GM03348 (cell line): Measurements from ENCODE around the gene JUP.
"Not testable (repeated sequence)": the region's sequence is repeated elsewhere in the genome, so short reads cannot be mapped to it uniquely, and the experiment has no call there.

Experiments
- DNase-seq: peaks from one replicate; pipeline ENCODE4 v3.0.0; 2012; ENCODE audit warnings: low spot score

Gene JUP

DNA sequence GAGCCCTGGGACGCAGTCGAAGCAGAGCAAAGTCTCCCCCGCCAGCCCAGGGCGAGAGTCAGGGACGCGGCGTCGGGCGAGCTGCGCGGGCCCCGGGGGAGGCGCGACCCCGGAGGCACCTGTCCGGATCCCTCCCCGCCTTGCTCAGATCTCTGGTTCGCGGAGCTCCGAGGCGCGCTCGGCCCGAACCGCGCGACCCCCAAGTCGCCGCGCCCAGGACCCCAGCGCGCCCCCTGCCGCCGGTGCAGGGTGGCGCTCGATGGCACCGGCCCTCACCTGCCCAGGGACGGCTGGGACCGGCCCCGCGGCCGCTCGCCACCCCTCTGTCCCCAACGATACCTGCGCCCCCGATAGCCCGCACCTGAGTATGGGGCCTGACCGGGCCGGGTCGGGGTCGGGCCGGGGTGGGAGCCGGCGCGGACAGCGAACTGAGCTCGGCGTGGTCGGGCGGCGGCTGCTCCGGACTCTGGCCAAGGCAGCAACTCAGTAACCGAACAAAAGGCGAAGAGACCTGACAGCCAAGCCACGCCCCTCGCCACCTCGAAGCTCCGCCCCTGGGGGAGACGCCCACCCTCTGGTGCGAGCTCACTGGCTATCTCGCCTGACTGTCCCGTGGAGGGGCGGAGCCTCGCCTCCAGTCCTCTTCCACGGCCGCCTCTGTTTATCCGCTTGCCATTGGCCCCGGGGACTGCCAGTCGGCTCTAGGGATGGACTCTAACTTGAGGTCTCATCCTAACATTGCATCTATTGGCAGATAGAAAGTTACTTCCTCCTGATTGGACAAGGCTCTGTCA lies at the start of gene JUP:
JUP (minus strand) TSS at position 485 of the 794 bp plus-strand sequence. CDS start 14,857 bp downstream, outside the sequence.
- DNase-seq: peak; percentile 96

- peak; percentile 97 for DNase-seq
Observed at GRCh38 chr17:41835800-41836549, 49.5 kb upstream of the JUP start, which contains the start of gene NT5C3B. Gene NT5C3B (minus strand): TSS chr17:41836232. CDS start chr17:41836193, 39 bp downstream.

DNA sequence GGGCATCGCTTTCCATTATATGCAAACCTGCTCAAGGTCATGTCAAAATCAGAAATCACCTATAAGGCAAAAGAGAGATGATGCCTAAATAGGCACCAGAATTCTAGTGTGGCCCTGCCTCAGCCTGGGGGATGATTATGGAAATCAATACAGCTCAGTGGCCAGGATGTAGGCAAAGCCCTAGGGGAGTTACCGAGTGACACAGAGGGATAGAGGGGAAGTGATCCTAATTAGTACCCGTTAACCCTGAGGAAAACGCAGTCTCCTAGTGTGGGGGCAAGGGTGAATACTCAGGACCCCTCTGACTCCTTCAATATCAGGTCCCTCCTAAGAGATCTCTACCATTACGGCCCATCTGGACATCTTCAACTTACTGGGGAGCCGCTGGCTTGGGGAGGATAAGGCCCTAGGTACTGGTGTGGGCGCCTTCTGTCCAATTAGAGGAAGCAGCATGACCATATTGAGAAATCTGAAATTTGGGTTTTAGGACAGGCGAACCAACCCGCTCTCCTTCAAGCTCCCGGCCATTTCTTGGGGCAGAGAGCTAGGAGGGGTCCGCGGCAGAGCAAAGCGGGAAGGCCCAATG lies 48.8 kb upstream of the JUP start:
- peak; percentile 51 for DNase-seq

GRCh38 chr17:41829961-41830360 lies 43.5 kb upstream of the JUP start:
- DNase-seq: not testable (repeated sequence)

- no peak for DNase-seq
Observed at GRCh38 chr17:41825175-41825845, 38.8 kb upstream of the JUP start.

DNA sequence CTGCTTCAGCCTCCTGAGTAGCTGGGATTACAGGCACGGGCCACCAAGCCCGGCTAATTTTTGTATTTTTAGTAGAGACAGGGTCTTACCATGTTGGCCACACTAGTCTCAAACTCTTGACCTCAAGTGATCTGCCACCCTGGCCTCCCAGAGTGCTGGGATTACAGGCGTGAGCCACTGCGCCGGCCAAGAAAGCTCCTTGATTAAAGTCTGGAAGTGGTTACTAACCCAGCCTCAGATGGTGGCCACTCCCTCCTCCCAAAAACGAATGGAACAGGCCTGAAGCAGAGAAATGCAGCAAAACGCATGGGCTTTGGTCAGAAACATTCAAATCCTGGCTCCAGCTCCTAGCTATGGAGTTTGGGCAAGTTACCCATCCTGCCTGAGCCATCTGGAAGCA lies 37.6 kb upstream of the JUP start:
- peak; percentile 61 for DNase-seq

- no peak for DNase-seq
Observed at GRCh38 chr17:41823580-41823979, 37.1 kb upstream of the JUP start.

- no peak for DNase-seq
Observed at GRCh38 chr17:41823141-41823524, 36.6 kb upstream of the JUP start.

- DNase-seq: no peak
Observed at GRCh38 chr17:41822216-41823140, 36.0 kb upstream of the JUP start.

DNA sequence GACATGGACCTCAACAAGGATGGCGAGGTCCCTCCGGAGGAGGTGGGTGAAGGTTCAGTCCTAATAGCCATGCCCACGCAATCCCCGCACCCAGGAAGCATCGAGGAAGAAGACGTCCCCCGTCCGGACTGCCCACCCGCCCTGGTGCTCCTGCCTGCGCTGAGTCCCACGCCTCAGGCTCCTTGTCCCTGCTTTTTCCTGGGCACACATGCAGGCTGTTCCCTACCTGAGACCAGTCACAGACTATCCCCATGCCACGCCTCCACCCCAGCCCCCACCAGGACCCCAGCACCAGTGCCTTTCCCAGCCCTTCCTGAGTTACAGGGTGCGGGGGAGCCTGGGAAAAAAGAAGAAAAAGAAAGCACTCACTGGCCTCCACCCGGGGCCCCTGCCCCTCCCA lies 35.3 kb upstream of the JUP start:
- DNase-seq: no peak

GRCh38 chr17:41818024-41818423 lies 31.5 kb upstream of the JUP start:
- DNase-seq: no peak

- no peak for DNase-seq
Observed at GRCh38 chr17:41816637-41817320, 30.3 kb upstream of the JUP start.

GRCh38 chr17:41814195-41814594 lies 27.7 kb upstream of the JUP start:
- DNase-seq: no peak

DNA sequence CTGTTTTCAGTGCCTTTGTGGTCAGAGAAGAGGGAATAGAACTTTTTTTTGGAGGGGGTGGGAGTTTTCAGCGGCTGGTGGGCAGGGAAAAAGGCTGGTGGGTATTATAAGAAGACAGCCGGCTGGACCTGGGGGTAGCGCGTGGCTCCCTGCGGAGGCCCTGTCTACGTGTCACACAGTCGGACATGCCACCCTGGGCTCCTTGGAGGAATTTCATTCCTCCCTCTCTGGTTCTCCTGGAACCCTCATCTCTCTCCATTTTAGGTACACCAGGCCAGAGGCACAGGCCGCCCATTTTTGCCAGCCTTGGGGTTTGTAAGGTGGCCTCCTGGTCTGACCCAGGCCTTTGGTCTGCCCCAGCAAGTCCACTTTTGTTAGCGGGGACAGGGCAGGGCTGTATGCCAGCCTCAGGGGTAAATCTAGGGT lies 27.2 kb upstream of the JUP start:
- DNase-seq: no peak

- no peak for DNase-seq
Observed at GRCh38 chr17:41813152-41813680, 26.7 kb upstream of the JUP start.

DNA sequence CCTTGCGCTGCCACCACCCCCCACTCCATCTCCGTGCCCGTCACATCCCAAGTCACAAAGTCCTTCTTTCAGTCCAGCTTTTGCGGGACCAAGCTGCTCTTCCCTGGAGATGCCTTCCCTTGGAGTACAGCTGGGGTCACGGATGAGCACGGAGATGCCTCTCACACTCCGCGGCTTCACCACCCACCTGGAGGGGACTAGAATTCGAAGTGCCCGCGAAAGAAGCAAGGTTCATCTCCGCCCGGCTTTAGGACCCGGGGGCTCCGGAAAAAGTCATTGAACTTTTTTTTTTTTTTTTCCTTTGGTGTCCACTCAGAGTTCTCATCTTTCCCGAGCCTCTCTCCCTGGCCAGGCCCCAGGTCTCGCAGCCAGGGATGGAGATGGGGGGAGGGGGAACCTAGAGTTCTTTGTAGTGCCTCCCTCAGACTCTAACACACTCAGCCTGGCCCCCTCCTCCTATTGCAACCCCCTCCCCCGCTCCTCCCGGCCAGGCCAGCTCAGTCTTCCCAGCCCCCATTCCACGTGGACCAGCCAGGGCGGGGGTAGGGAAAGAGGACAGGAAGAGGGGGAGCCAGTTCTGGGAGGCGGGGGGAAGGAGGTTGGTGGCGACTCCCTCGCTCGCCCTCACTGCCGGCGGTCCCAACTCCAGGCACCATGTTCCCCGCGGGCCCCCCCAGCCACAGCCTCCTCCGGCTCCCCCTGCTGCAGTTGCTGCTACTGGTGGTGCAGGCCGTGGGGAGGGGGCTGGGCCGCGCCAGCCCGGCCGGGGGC lies 26.1 kb upstream of the JUP start, which contains the start of gene FKBP10:
FKBP10 (plus strand) TSS at position 624 of the 771 bp plus-strand sequence; CDS start at position 655, 31 bp downstream.
- DNase-seq: peak; percentile 96

DNA sequence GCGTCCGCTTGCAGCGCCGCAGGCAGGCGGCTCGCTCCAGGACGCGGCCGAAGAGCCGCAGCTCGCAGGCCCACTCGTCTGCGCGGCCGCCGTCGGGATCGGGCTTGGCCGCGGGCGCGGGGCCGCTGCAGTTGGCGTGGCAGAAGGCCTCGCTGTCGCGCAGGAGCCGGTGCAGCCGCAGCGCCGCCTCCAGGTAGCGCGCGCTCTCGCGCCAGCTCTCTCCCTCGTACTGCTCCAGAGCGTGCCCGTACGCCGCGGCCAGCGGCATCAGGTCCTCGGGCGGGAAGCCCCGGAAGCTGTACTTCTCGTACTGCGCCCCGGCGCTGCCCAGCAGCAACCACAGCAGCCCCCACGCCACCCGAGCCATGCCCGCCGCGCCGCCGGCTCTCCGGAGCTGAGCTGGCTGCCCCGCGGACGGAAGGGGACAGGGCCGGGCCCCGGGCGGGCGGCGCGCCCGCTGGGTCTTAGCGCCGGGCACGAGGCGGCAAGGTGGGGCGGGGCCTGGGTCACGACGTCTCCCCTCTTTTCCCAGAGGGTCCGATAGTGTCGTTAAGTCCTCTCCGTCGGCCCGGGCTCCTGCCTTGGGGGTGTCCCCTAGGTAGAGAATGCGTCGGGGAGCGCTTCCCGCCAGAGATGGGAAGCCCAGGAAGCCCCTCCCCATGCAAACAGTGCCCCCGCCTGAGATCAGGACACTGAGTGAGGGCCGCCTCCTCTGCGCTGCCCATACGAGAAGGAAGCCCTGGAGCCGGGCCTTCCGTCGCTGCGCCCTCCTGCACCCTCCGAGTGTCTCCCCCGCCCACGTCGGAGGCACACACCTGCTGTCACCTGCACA lies 25.3 kb upstream of the JUP start, which contains the start of gene P3H4:
P3H4 (minus strand) TSS at position 401 of the 832 bp plus-strand sequence; CDS start at position 367, 34 bp downstream.
- DNase-seq: peak; percentile 93
